HG03354 (cell line): ENCODE measurements around the gene CA10.

ENCODE experiments used
- ATAC-seq: cut with Tn5 transposase; IDR thresholded peaks from one replicate; pipeline ENCODE4 v1.9.1; 2021; ENCODE audit warnings: mild to moderate bottlenecking; ENCODE audit not compliant: unreplicated experiment, poor library complexity, severe bottlenecking

The CA10 gene

GRCh38 chr17:51748749-51749604, 409.5 kb downstream of the CA10 start:
- ATAC-seq, result no peak

DNA sequence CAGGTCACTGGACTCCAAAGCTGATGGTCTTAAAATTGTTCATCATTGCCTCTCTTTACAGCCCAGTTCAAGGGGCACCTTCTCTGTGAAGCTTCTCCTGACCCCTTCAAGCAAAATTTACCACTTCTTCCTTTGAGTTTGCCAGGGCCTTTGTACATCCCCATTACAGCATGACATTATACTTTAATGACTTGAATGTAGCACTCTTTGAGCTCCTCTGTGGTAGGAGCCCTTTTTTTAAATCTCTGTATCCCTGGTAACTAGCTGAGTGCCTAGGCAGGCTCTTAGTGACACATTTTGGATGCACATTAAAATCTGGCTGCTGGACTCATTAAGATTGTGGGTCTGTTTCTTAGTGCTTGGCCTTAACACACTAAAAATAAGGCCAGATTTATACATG, 412.1 kb downstream of the CA10 start:
- ATAC-seq, result no peak

DNA sequence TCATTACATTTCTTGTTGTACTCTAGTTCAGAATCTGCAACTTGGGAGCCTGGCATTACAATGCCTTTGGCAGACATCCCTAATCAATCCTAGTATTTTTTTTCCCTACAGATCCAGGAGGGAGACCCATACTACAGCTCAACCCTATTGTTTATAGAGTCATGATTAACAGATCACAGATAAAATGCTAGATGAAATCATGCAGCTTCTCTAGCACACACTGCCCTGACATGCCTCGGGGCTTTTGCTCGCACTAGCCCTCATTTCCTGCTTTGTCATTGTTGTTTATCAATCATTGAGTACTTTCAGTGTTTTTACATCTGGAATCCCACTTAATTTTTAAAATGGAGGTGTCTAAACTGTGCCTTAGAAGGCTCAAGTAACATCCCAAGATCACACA, 412.5 kb downstream of the CA10 start:
- no peak for ATAC-seq

DNA sequence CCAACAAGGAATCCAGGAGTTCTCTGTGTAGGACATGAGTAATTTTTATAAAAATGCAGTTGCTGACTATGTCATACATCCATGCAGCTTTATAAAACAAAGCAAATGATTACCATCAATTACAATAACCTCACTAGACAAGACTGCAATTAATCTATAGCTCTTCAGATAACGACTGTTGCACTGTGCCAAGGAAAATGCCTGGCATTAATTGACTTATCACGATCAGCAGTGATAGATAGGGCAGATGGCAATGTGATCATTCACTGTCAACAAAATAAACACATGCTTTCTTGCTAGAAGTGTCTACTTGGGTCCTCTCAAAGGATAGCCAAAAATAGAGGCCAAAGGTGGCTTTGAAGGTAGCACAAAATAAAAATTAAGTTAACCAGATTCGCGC, 415.0 kb downstream of the CA10 start:
- ATAC-seq, result no peak

GRCh38 chr17:51742571-51742970, 415.9 kb downstream of the CA10 start:
- ATAC-seq, result no peak

GRCh38 chr17:51741458-51741857, 417.1 kb downstream of the CA10 start:
- ATAC-seq, result no peak

DNA sequence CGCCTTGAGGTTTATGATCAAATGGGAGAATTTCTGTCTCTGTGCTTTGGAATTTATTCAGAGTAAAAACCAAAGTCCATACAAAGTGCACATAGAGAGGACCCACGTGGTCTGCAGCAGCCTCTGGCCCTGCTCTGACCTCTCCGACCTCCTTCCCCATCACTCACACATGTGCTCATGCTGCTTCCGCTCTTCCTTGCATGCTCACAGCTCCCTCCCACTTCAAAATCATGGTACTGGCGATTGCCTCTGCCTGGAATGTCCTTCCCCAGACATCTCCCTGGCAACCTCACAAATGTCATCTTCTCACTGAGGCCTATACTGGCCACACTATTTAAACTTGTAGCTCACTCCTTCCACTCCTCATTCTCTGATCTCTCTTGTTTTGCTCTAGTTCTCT, 418.0 kb downstream of the CA10 start:
- no peak for ATAC-seq

- no peak for ATAC-seq
Measured at GRCh38 chr17:51739245-51739886, 419.1 kb downstream of the CA10 start.

- ATAC-seq, result no peak
Measured at GRCh38 chr17:51736356-51736755, 422.2 kb downstream of the CA10 start.

- no peak for ATAC-seq
Measured at GRCh38 chr17:51734976-51735375, 423.5 kb downstream of the CA10 start.

GRCh38 chr17:51734462-51734861, 424.1 kb downstream of the CA10 start:
- no peak for ATAC-seq

DNA sequence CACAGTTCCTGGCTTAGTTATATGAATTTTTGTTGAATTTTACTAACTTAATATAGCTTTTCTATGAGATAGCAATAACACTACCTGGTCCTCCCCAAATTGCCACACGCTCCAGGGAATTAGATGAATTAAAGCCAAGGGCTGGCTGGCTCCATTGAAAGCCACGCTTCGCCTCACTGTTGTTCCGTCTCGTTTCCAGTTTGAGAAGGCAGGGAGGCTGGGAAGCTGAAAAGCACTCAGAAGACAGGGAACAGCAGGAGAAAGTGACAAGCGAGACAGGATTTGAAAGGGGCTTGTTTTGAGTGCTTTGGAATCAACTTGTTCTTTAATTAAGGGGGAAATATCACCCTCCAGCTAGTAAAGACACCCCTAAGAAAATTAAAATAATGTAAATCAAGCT, 425.3 kb downstream of the CA10 start:
- ATAC-seq, result no peak

DNA sequence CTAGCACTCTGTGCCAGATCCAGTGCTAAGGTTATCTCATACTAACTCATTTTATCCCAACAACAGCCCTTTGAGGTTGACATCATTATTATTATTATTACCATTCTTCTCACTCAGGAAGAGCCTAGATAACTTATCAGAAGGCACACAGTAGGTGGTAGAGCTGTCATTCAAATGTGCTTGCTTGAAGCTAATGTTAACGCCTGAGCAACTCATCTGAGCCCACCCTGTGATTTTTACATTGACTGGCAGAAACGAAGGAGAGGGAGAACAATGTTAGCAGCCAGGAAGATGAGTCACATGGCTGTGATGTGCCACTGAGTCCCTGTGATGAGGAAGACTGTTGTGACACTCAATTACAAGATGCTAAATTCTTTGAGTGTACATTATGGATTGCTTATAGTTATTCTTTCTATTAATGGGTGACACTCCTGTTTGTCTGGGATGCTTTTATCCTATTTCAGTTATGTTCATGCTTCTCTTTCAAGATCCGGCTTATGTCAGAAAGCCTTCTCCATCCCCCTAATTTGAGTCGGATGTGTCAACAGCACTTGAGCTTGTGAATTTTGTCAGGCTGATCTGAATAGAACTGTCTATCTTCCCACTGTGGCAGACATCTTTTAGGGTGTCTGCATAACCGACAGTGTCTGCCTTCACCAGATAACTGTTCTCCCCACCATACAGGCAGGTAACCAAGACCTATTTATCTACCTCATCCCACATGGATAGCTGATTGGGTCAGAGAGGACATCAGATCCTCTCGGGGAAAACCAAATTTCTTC, 426.4 kb downstream of the CA10 start:
- ATAC-seq, result no peak

DNA sequence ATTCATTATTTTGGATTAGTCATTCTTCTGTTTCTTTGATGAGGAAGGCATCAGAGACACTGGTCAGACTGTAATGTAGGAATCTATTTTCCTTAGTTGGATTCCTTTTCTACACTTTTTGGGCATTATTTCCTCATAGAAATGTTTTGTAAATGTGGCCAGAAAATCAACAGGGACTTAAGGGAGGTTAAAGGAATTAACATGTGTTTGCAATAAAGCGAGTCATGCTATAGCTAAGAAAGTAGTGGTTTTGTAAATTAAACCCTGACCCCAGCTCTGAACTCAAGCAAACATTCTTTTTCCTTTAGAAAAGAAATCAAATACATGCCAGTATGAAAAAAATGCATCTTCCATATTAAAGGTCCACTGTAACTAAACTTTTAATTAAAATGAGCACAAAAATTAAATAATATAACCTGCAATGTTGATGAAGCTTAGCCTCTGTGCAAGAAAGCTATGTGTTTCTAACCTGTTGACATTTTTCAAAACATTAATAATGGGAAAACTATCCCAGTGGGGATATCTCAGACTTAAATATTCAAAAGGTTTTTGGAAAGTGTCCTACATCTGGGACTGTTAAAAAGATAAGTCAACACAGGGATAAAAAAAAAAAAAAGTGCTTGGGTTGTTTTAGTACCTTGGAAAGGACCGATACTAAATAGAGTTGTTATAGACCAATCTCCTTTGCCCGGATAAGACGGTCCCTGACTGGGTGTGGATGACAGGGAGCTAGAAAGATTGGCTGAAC, 428.0 kb downstream of the CA10 start:
- no peak for ATAC-seq

DNA sequence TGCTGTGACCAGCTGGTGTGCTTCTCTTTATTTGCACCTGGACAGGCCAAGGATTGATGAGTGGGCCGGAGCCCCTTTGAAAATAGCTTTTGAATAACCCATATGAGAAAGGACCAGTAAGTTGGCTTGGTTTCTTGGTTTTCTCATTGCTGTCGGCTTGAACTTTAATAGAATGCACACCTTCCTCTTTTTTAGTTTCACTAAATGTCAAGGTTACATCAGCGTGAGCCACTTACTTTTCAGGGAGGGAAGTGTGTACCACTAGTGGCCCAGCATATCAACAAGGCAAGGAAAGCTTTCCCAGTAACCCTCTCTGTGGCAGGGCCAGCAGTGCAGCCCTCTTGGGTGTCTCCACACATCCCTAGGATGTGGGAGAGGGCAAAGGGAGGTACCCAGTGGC, 433.3 kb downstream of the CA10 start:
- no peak for ATAC-seq

DNA sequence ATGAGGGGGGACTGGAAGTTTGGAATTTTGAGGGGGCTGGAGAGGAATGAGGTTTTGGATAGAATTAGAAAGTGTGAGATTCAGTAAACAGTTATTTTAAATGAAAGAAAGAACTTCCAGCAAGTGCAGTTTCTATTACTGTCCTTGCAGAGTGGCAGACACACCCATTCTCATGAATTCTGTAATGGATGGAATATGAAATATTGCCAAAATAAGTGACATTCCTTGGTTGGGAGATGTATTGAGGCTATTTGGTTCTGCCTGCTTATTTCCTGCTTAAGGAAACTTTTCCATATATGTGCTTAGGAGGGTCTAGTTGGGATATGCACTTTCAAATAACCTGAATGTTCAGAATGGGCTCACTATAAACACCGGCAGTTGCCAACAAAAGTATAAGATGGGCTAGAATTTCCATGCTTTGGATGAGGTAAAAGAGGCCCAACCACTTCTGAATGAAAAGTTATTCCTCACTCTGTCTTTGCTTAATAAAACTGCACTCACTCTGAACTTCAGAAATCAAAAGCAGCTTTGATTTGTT, 434.4 kb downstream of the CA10 start:
- no peak for ATAC-seq

GRCh38 chr17:51722994-51723393, 435.5 kb downstream of the CA10 start:
- ATAC-seq, result no peak

DNA sequence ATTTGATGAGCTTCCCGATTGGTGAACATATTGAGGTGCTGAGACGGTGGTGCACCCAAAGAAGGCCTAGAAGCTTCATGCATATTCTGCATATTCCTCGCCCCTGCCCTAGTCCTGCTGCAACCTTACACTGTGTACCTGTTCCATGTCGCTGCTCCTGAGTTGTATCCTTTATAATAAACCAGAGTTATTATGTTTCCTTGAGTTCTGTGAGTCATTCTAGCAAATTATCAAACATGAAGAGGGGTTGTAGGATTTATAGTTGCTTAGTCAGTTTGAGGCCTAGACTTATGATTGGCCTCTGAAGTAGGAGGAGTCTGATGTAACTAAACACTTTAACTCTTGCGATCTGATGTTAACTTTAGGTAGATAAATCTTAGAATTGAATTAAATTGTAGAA, 436.8 kb downstream of the CA10 start:
- no peak for ATAC-seq

- ATAC-seq, result no peak
Measured at GRCh38 chr17:51720439-51720838, 438.1 kb downstream of the CA10 start.

DNA sequence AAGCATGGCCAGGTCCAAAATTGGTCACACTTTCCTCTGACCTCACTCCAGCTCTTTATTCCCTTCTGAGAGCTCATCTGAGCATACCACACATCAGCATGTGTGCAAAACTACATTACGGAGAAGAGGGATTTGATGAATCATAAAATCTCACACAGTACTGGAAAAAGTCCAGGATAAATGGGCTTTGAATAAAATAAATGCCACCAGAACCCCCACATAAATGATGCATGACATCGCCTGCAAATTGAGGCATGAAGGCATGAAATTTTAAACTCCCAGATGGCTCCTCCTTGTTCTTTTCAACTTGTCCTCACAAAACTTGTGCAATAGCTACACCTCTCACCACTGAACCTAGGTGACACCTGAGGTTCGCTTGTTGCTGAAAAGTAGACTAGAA, 439.5 kb downstream of the CA10 start:
- ATAC-seq, result no peak
